Stimulated activated CD4-positive, alpha-beta T cell treated with anti-CD3 and anti-CD28 coated beads, Interleukin-1b, Interleukin-23, amount 100 ng/mL, for 48 hours (primary cell): ENCODE results near the gene PLCB3.

ENCODE experiments used
- DNase-seq: peaks from one replicate; pipeline ENCODE4 v3.0.0-alpha.2; 2020

The PLCB3 gene

DNA sequence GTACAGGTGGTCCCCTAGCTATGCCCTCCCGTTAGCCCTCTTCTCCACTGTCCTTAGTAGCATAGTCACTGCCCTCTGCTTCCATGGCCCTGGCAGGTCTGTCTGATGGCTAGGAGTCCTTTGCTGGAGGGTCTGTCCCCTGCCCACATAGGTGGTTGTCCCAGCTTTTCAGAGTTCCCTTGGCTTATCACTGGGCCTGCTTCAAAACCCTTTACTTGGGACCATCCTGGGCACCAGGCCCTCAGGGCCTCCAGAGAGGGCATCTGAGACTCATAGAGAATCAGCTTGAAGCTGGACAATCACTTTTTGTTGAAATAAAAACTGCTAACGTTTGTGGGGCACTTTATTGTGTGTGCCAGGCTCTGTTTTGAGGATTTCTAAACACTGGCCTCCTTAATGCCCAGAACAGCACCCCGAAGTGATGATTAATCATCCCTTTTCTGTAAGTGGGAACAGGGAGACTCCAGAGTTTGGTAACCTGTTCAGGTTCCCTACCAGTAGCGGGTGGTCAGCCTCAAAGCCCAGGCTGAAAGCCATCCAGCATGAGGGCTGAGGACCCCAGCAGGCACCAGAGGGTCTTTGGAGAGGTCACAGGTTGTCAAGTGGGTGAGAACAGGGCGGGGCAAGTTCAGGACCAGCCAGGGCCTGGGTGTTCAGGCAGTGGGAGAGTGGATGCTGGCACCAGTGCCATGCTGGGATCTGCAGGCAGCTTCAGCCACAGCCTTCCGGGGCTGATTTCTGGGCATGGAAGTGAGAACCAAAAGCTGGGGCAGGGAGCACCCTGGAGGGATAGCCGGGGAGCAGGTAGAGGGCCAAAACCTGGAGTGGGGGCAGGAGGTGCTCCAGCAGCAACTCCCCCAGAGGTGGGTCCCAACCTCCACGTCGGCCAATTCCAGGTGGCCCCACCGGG lies 39.3 kb downstream of the PLCB3 start:
- DNase-seq = no peak

GRCh38 chr11:64291262-64291751 lies 40.0 kb downstream of the PLCB3 start, which contains the start of gene KCNK4:
TSS of gene KCNK4 (plus strand) at chr11:64291302. CDS start at chr11:64293019, 1,717 bp downstream.
- DNase-seq = no peak

DNA sequence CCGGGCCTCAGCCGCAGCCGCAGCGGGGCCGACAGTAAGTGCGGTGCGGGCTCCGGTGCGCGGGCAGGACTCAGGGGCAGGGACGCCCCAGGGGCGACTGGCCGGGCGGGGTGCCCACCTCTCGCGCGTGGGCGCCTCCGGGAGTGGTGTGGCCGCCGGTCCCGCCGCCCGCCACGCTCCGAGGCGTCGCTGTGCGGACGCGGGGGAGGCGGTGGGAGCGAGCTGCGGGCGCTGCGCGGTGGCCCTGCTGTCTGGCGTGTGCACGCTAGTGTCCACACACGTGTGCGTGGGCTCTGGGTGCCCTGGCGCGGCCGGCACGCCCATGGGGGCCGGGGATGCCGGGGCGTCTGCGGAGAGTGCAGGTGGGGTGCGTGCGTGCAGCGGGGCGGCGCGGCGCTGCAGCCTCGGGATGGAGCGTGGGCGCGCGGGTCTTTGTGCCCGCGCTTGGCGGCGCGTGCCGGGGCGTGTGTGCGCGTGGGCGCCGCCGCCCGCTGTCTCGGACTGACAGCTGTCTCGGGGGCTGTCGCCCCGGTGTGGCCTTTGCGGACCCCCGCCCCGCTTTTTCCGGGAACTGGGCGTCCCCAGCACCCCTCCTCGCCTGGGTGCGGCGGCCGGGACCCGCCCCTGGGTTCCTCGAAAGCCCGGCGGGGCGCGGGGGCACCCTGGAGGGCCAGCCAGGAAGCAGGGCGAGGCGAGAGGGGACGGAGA lies 40.6 kb downstream of the PLCB3 start:
- no peak for DNase-seq

- no peak for DNase-seq
These were observed 41.3 kb downstream of the PLCB3 start for GRCh38 chr11:64292460-64293254.

- no peak for DNase-seq
These were observed 43.4 kb downstream of the PLCB3 start for GRCh38 chr11:64294774-64295173.

- no peak for DNase-seq
These were observed 44.4 kb downstream of the PLCB3 start for GRCh38 chr11:64295760-64296159.

GRCh38 chr11:64296236-64296635 lies 44.9 kb downstream of the PLCB3 start:
- DNase-seq = no peak

DNA sequence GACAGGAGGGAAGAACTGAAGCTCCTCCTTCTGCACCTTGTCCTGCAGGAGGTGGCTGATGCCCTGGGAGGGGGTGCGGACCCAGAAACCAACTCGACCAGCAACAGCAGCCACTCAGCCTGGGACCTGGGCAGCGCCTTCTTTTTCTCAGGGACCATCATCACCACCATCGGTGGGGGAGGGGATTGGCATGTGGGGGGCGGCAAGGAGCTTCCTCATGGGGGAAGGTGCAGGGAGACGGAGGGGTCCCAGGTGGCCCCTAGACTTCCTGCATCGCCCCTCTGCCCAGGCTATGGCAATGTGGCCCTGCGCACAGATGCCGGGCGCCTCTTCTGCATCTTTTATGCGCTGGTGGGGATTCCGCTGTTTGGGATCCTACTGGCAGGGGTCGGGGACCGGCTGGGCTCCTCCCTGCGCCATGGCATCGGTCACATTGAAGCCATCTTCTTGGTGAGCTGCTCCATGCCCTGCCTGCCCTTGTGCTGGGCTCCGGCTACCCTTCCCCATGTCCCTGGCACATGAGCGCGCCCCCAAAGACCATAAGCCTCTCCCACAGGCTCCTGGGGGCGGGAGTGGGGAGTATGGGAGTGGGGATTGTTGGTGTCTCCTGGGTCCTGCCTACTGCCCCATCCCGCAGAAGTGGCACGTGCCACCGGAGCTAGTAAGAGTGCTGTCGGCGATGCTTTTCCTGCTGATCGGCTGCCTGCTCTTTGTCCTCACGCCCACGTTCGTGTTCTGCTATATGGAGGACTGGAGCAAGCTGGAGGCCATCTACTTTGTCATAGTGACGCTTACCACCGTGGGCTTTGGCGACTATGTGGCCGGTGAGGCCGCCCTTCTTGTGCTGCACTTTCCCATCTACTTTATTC lies 45.7 kb downstream of the PLCB3 start:
- DNase-seq = no peak

DNA sequence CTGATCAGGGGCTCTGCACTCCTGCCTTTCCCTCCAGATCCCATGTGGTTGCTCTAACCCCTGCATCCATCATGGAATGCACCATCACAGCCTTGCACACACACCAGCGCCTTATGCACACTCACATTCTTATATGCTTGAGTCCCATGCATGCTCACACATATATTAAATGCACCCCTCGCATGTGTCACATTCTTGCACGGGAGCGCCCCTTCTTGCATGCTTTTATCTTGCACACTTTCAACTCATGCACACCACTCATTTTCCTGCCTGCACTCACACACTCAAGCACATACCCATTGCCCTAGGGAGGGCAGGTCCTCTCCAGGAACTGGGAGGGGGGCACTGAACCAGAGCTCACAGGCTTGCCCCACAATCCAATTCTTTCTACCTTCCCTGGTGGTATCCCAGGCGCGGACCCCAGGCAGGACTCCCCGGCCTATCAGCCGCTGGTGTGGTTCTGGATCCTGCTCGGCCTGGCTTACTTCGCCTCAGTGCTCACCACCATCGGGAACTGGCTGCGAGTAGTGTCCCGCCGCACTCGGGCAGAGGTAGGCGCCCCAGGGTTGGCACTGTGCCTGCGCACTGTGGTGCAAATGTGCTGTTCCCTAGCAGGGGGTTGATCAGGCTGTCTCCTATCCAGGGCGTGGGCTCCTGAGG lies 46.5 kb downstream of the PLCB3 start:
- DNase-seq = no peak

DNA sequence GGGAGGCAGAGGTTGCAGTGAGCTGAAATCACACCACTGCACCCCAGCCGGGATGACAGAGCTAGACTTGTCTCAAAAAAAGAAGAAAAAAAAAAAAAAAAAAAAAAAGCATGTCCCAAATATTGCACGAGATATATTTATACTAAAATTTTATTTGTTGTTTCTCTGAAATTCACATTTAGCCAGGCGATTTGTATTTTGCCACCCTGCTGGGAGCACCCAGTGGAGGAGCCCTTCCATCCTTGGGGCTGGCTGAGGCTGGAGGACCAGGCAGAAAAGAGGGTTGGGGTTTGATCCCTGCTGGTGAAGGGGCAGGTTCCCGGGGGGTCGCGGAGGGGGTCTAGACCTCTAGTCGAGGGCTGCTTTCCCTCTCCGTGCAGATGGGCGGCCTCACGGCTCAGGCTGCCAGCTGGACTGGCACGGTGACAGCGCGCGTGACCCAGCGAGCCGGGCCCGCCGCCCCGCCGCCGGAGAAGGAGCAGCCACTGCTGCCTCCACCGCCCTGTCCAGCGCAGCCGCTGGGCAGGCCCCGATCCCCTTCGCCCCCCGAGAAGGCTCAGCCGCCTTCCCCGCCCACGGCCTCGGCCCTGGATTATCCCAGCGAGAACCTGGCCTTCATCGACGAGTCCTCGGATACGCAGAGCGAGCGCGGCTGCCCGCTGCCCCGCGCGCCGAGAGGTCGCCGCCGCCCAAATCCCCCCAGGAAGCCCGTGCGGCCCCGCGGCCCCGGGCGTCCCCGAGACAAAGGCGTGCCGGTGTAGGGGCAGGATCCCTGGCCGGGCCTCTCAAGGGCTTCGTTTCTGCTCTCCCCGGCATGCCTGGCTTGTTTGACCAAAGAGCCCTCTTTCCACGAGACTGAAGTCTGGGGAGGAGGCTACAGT lies 47.9 kb downstream of the PLCB3 start:
- no peak for DNase-seq

- no peak for DNase-seq
These were observed 48.7 kb downstream of the PLCB3 start, which contains the start of gene CATSPERZ for GRCh38 chr11:64299847-64300648. TSS of gene CATSPERZ (plus strand) at chr11:64300358. CDS start at chr11:64300411, 53 bp downstream.

- DNase-seq = no peak
These were observed 52.0 kb downstream of the PLCB3 start for GRCh38 chr11:64303109-64304031.

GRCh38 chr11:64304032-64304315 lies 52.6 kb downstream of the PLCB3 start:
- no peak for DNase-seq

- DNase-seq = peak; percentile 95
These were observed 53.2 kb downstream of the PLCB3 start for GRCh38 chr11:64304316-64305072.

GRCh38 chr11:64305075-64305690 lies 53.9 kb downstream of the PLCB3 start, which contains the start of gene ESRRA:
TSS of gene ESRRA (plus strand) at chr11:64305524. CDS start at chr11:64307180, 1,656 bp downstream.
- peak; percentile 100 for DNase-seq

DNA sequence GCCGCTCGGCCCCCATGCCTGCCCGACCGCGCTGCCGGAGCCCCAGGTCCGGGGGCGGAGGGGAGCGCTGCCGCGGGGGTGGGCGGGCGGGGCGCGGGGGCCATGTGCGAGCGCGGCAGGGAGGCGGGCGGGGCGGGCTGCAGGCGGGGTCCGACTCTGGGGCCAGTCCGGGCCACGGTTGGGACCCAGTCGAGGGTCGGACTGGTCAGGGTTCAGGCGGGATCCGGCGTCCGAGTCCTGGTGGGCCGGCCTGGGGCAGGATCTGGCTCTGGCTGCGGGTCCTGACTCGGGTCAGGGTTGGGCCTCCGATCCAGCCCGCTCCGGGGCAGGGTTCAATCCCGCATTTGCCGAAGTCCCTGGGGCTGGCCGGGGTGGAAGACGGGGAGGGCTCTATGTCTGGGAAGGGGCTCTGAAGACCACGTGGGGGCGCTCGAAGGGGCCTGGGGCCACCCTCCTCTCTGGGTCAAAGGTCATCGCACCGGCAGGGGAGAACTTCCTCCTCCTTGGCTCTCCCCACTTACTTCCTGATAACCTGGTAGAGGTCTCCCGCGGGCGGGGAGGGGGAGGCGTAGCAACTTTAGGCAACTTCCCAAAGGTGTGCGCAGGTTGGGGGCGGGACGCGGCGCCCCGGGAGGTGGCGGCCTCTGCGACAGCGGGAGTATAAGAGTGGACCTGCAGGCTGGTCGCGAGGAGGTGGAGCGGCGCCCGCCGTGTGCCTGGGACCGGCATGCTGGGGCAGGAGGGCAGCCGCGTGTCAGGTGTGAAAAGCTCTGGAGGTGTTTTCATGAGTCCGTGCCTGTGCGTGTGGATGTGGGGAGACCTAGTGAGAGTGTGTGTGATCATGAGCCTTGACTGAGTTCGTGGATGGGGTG lies 54.6 kb downstream of the PLCB3 start:
- peak; percentile 74 for DNase-seq
